GM10847 (cell line): ENCODE measurements around the gene C14orf119.

Source experiments
- POLR2A ChIP-seq: IDR thresholded peaks from 2 replicates; pipeline ENCODE4 v1.6.1; 2011; ENCODE audit not compliant: insufficient read length; ENCODE audit errors: extremely low read depth

C14orf119 gene

DNA sequence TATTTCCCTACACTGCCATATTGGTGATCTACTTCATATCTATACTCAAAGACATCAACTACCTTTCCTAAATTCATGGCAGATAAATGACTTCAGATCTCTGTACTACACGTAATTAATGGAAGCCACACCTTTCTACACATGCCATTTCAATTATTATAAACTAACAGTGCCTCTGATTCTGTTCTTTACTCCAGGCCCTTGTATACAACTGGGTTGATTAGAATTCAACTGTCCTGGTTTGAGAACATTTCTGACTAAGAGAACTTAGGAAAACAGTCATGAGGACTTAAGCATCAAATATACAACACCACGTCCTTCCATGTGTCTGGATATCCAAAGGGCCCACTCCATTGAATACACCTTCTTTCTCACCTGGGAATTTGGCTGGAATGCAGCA is 2.2 kb upstream of the C14orf119 start:
- TF ChIP-seq POLR2A: no peak

DNA sequence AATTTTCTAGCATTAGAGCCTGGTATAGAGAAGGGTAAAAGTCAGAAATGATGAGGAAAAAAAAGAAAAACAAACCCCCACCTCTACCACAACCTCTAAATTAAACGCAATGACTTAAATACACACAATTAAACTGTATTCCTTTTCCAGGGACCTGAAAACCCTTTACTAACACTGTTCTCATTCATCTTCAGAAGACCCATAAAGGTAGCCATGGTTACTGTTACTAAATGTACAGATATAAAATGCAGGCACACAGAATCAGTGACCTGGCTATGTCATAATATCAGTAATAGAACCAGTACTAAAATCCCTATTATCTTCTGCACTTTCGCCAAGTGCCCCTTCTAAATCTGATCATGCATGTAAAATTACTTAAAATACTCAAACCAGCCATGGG is 1.8 kb upstream of the C14orf119 start:
- TF ChIP-seq POLR2A: no peak

DNA sequence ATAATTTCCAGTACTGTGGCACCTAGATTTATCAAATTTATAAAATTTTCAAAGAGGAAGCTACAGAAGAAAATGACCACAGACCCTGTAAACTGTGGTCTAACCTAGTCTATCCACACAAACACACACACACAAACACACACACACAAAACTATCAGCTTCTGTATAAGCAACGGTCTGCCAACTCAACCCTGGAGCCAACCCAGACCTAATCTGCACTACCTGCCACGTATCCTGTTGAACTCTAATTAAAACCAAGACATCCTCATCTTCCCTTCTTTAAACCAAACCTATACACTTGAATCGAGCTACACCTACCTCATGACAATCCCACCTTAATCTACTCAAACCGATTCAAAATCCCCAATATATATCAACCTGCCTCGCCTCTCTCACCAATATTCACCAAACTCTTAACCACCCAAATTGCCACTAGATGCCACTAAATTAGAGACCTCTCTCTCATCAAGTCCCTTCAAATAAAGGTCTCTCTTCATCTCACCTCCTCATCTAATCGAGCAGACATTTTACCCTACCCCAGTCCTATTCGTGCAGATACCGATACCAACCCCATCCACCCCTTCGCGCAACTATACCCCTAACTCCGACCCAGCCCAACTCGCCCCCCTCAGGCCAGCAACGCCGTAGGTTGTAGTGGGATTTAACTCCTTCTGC is 1.2 kb upstream of the C14orf119 start:
- TF ChIP-seq POLR2A: no peak

DNA sequence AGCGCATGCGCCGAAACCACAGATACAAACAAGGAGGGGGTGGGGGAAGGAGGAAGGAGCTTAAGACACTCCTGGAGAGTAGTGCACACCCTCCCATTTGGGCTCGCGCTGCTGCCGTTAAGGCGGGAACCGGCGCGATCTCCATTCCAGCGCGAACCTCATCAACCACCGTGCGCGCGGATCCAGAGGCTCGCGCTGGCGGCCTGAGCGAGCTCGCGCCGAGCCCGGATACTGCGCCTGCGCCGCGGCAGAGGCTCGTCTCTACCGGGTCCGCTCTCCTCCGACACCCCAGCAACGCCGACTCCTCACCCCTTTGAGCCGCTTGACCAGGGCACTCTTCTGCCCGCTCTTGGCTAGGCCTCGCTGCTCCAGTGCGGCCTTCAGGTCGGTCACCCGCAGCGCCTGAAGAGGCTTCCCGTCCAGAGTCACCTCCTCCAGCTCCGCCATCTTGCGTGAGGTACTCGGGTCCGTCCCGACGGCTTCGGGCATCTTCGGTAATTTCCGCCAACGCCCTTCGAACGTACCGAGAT is 574 bp upstream of the C14orf119 start, which contains the start of gene ACIN1:
Gene ACIN1, minus strand, starts transcription at position 471 of the 530 bp plus-strand sequence. Its CDS starts 24 bp downstream, at position 447.
- TF ChIP-seq POLR2A: peak; percentile 72

DNA sequence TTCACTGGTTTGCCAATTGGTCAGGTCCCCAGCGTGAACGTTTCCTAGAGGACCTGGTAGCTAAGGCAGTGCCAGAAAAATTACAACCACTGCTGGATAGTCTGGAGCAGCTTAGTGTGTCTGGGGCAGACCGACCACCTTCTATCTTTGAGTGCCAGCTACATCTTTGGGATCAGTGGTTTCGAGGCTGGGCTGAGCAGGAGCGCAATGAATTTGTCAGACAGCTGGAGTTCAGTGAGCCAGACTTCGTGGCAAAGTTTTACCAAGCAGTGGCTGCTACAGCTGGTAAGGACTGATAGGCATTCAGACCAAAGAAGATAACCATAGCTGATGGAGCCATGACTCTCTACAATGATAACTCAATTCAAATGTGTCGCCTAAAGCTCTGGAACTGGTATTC is 2.5 kb downstream of the C14orf119 start:
- TF ChIP-seq POLR2A: no peak

DNA sequence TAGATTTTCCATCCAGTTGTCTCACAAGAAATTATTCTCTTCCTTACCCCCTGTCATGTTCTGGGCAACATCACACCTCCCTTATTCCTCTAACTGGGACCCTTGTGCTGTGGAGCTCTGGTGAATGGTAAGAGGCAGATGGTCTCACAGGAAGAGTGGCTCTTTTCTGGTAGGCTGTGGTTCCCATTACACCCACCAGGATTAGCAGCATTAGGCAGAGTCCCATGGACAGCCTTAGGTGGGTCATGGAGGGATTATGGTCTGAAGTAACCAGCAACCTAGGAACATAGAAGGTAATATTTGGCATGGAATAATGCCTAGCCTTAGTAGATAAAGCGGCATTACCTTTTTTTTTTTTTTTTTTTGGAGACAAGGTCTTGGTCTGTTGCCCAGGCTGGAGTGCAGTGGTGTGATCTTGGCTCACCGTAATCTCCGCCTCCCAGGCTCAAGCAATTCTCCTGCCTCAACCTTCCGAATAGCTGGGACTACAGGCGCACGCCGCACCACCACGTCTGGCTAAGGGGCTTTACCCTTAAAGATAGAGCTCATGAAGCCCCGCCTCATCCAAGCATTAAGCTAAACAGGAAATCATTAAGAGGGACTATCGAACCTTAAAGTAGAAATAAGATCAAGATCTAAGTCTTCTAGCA is 4.0 kb downstream of the C14orf119 start:
- TF ChIP-seq POLR2A: no peak

DNA sequence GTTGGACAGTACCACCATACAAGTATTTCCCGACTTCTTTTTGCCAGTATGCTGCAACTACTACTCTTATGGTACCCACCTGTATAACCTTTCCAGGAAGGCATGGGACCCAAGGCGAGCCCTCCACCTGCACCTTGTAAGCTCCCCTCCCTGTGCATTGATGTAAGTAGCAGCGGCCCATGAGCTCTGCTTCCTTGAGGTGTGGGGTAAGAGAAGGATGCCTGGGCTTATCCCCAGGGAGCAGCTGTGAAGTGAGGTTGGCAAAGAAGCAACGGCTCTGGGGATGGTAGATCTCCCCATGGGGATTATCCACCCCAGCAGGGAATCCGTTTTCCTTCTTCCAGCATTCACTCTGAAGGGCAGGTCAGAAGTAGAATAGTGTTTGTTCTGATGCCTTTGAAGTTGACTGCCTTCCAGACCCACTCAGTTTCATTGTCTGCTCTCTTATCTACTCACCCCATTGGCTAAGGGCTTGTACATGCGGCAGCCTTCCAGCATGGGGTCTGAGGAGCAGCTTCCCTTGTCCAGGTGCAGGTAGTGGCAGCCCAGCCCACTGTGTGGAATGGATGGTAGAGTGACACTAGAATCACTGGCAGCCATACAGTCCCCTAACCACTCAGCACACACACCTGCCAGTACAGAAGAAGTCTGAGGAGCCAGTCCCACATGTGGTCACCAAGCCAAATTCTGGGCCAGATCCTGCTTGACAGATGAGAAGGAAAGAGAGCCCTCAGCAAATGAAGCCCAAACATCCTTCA is 6.1 kb downstream of the C14orf119 start:
- TF ChIP-seq POLR2A: no peak

DNA sequence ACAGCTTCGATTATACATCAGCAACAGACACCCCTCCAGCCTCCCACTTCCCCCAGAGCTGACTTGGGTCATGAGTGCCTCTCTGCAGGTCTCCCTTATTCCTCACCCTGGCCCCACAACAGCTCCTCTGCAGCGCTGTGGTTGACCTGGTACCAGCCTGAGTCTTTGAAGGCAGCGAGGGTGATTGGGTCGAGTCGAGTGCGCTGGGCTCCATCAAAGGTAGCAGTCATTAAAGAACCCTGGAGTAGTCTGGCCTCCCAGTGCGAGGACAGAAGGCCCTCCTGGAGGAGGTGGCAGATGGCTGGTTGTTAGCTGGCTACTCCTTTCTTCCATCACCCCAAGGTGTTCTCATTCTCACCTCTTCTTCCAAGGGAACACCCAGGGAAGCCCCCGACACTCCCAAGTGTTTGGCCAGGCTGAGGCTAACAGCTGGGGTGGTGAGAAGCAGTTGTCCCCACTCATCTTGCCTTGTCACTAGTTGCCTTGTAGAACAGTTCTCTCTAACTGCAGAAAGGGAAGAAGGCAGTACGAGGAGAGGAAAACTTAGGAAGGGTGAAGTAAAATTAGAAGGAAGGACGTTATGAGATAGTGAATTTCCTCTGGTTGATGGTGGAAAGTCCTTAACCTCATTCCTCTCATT is 6.8 kb downstream of the C14orf119 start:
- no peak for TF ChIP-seq POLR2A

DNA sequence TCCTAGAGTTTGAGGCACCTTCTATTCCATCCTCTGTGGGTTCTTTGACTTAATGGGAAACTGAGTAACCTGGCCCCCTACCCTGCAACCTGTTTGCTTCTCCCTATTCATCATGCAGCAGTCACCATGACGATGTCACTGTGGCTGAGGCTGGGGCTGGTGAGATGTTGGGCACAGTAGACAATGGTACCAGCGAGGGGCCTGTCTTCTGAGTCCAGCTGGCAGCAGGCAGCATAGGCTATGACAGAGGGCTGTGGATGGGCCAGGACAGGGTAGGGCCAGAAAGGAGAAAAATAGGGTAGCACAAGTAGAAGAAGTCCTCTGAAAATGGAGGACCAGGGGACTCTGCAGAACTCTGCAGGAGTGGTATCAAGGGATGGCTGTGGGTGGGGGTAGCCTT is 7.5 kb downstream of the C14orf119 start:
- no peak for TF ChIP-seq POLR2A

DNA sequence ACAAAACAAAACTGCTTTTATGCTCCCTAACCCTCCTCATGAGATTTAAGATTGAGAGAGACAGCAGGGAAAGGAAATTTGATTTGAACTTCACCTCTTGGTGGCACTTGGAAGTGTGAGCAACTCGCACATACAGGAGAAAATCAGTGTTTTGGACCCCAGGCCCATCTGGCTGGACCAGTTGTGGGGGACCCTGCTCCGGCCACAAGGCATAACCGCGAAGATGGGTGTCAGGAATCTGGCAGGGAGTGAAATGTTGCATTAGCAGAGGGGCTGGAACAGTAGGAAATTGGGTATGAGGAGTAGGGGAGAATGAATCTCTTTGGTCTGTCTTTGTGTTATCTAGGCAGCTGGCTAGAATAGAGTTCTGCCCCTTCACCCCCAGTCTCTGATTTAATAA is 8.3 kb downstream of the C14orf119 start:
- no peak for TF ChIP-seq POLR2A

DNA sequence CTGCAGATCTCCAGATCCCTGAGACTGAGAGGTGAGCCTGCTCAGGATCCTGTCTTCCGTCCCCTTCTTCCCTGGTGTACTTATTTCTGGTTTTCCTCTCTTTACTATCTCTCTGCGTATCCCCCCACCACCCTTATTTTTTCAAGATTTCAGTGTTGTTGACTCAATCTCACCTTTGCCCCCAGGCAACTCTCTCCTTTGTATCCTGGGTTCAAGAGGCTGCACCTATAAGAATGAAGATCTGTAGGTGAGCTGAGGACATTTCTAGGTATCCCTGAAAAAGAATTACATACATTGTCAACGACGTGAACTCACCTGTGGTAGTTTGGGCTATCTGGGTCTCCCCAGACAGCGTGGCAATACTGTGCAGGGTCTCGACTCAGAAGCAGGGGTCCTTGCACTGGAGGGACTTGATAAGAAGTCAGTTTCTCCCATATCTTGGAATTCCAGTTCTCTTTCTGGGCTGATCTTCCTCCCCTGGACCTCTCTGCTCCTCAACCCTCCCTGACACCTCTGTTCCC is 8.8 kb downstream of the C14orf119 start:
- TF ChIP-seq POLR2A: no peak

DNA sequence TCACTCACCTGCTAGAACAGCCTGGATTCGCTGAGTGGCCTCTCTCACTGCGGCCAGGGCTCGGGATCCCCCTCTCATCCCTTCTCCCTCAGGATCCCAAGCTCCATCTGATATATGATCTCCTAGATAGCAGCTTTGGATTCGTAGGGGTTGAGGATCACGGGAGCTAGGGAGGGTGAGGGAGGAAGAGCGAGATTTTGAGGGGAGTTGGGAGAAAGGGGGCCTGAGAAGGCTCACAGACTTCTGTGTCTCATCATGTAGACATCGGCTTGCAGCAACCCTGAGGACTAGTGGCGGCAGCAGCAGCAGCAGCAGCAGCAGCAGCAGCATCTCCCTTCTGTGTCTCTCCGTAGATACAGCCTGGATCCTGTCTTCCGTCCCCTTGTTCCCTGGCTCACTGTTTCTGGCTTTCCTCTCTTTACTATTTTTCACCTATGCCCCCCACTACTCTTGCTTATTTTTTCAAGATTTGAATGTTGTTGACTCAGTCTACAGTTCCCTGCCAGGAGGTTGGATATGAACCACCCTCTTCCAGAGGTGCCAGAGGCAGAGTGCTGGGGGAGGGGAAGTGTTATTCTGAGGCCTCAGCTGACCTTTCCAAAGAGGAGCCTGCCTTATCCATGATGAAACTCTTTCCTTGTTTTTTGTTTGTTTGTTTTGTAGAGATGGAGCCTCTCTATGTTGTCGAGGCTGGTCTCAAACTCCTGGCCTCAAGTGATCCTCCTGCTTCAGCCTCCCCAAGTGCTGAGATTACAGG is 9.5 kb downstream of the C14orf119 start, which contains the start of gene CIROP:
Gene CIROP, minus strand, starts transcription at position 399 of the 757 bp plus-strand sequence. Its CDS starts 69 bp downstream, at position 330.
- no peak for TF ChIP-seq POLR2A

DNA sequence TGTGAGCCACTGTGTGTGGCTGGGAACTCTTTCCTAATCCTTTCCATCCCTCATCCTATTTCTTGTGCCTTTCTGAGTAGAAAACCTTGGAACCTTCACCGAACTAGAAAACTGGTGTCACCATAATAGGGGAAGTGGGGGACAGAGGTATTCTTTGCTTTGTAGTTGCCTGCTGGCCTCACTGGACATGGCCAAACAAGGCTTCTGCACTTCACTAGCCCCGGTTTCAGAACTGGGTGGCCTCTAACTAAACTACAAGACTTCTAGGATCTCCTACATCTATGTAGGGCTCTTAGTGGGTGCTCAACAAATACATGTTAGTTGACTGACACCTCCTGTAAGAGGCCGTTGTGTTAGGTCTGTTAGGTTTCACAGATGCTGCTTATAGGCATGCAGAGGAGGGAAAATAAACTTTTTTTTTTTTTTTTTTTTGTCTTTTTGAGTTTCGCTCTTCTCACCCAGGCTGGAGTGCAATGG is 10.1 kb downstream of the C14orf119 start:
- TF ChIP-seq POLR2A: no peak

DNA sequence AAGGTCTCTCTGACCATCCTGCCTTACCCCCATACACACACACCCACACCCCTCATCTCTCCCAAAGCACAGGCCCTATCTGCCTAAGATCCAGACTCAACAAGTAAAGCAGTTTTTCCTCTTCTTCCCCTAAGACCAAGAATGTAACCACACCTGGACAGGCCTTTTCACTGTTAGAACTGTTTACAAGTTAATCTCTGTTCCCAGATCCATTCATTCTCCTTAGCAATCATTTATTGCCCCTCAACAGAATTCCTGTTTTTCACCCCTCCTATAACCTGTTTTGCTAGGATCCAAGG is 11.4 kb downstream of the C14orf119 start:
- TF ChIP-seq POLR2A: no peak

DNA sequence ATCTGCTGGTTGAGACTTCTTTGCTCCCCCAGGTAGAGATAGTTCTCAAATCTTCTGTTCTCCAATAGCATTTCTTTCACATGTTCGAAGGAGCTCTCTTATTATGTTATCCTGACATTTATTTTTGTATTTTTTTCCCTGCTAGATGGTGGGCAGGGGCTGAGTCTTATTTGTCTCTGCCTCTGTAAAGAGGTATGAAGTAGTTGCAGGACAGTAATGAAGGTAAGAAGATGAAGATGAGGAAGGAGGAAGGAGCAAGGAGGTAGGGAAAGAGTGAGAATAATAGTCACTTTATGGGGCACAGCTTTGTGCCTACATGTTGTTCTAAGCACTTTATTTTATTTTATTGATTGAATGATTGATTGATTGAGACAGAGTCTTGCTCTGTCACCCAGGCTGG is 14.5 kb downstream of the C14orf119 start:
- no peak for TF ChIP-seq POLR2A
